Ovary (tissue), 3 donors: ENCODE data around the gene IFNG.

ENCODE experiments used
- CTCF ChIP-seq, 3 donors: fragments of 450-650 bp in 2 of 3; fragments of 200-600 bp in 1 of 3; IDR thresholded peaks; one replicate each; pipeline versions ENCODE4 v1.5.1 to v1.8.0; 2016 to 2022; ENCODE audit warnings: antibody characterized with exemption in 3 of 3, mild to moderate bottlenecking in 1 of 3
- EP300 ChIP-seq: sonication (generic); formaldehyde crosslinking; IDR thresholded peaks from one replicate; pipeline ENCODE4 v1.6.1; 2017; ENCODE audit warnings: antibody characterized with exemption
- POLR2A ChIP-seq: fragments of 450-650 bp; IDR thresholded peaks from one replicate; pipeline ENCODE4 v1.6.1; 2017; ENCODE audit warnings: antibody characterized with exemption, mild to moderate bottlenecking, moderate library complexity
- donor health status: DM: no; HTN: no; CAD: no.

GRCh38 chr12:68140556-68140955 is 19.0 kb downstream of the IFNG start:
- TF ChIP-seq CTCF (IDR thresholded peaks at IDR 0.05): no peak
- no peak for TF ChIP-seq POLR2A
- no peak for TF ChIP-seq EP300
